Cardiac fibroblast (primary cell): ENCODE data around the gene MCM3AP.

ENCODE experiments used
- DNase-seq, 2 donors: peaks; one replicate each; pipeline versions ENCODE4 v3.0.0 to v3.0.0-alpha.2; 2010; ENCODE audit warnings: low read depth in 2 of 2
- H3K4me3 ChIP-seq, 2 donors: replicated peaks in 1 of 2; 1 replicate in 1 of 2; 2 replicates in 1 of 2; pipeline ENCODE4 v1.5.1; 2011; ENCODE audit warnings: low read depth in 2 of 2, low read length in 2 of 2, mild to moderate bottlenecking in 2 of 2, moderate library complexity in 1 of 2
- CTCF ChIP-seq: IDR thresholded peaks from one replicate; pipeline ENCODE4 v1.5.1; 2011; ENCODE audit warnings: low read depth, mild to moderate bottlenecking, low read length, inconsistent platforms

MCM3AP gene

DNA sequence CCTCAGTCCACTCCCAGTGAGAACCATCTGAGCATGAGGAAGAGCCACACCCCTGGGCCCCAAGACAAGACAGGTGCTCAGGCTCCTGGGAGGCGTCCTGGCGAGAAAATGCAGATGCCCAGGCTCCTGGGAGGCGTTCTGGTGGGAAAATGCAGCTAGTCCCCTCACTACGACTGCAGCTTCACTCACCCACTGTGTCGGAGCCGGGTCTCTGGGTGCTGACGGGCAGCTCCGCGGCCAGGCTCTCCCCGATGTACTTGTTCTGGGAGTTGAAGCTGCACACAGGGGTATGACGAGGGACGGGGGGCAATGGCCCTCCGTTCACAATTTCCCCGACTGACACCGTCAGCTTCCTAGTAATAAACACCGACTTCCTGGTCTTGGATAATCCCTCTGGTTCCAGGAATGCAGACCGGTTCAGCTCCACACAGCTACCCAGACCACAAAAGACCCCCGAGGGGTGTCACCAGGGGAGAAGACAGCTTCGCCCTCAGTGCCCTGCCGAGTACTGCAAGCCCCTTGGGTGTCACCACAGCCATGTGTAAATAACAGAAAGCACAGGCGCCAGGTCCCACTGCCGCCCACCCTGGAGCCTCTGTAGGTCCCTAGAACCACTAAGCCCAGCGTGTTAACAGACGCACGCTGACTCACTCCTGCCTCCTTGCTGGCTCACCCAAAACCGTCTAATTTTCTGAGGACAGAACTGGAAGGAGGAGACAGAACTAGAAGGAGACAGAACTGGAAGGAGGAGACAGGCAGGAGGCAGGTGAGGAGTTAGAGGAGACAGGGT is 19.5 kb downstream of the MCM3AP start:
- TF ChIP-seq CTCF: no peak
- no peak overlapping the region for H3K4me3 ChIP-seq

GRCh38 chr21:46264690-46265144 is 20.7 kb downstream of the MCM3AP start:
- TF ChIP-seq CTCF: no peak
- DNase-seq: no peak
- H3K4me3 ChIP-seq: no peak overlapping the region

More for the DNA sequence above, 19.5 kb downstream of the MCM3AP start:
- no peak for DNase-seq

- TF ChIP-seq CTCF: no peak
- no peak for DNase-seq
- no peak overlapping the region for H3K4me3 ChIP-seq
These were observed 21.2 kb downstream of the MCM3AP start for GRCh38 chr21:46264046-46264689.

- DNase-seq: no peak
- TF ChIP-seq CTCF: no peak
- no peak overlapping the region for H3K4me3 ChIP-seq
These were observed 28.9 kb downstream of the MCM3AP start for GRCh38 chr21:46256501-46256994.

GRCh38 chr21:46255758-46256337 is 29.6 kb downstream of the MCM3AP start:
- TF ChIP-seq CTCF: no peak
- DNase-seq: no peak

DNA sequence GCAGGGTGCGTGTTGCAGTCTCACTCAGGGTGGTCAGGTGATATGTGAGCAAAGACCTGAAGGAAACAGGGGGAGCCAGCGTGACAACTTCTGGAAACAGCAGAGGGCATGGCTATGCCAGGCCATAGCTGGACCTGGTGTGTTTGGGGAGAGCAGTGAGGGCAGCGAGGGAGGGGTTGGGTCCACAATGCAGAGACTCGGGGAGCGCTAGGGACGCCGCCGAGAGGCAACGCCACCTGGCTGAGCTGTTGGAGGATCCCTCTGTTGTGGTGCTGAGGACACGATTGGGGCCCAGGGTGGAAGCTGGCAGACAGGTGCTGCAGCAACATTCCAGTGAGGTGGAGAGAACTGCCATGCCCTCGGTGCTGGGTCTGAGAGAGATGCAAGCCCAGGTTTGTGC is 30.2 kb downstream of the MCM3AP start:
- TF ChIP-seq CTCF: no peak
- DNase-seq: no peak
- H3K4me3 ChIP-seq: no peak overlapping the region

More at GRCh38 chr21:46255758-46256337, 29.6 kb downstream of the MCM3AP start:
- no peak overlapping the region for H3K4me3 ChIP-seq
